K562 (cell line): ENCODE data around the gene MCC. TPM values are rescaled to one million over a fixed set of nuclear protein-coding genes. Genes with fewer than 3 reads are reported as not detected.

Experiments used
- ATAC-seq: fragments of 200-7000 bp; cut with Tn5 transposase; 3 replicates; pipeline ENCODE4 v1.9.1; 2020; ENCODE audit warnings: moderate library complexity
- BruUV-seq: library from RNA; stranded (reverse); fragments of 400-500 nt; replicated peaks from 2 replicates; lab custom pipeline; 2021; lab: Mats Ljungman, UMichigan
- CTCF ChIA-PET: fragments of 300-600 bp; formaldehyde crosslinking; extraction: SDS; loops from one replicate; lab custom pipeline; 2021; ENCODE audit warnings: low intra/inter-chr PET ratio; lab: Yijun Ruan, JAX
- POLR2A ChIA-PET: fragments of 300-600, 350-650 bp; sonication (Branson Sonifier 250); formaldehyde crosslinking; extraction: SDS; loops from one replicate; lab custom pipeline; 2021; ENCODE audit warnings: antibody characterized with exemption, inconsistent platforms; lab: Yijun Ruan, JAX
- DNase-seq, 4 experiments: peaks; one replicate each; pipeline versions ENCODE4 v3.0.0 to v3.0.0-alpha.2; 2011 to 2018; ENCODE audit warnings: low spot score in 3 of 4, mixed read lengths in 3 of 4; ENCODE audit errors: extremely low read depth in 1 of 4
- FAIRE-seq: peaks from 2 replicates; lab custom pipeline; 2011; peaks lifted over from hg19 to GRCh38; lab: Jason Lieb, UNC
- H2AFZ ChIP-seq: 2 replicates; pipeline ENCODE4 v1.6.0; 2011; ENCODE audit warnings: low read depth, low read length, control low read depth, inconsistent platforms
- H3K27ac ChIP-seq: fragments of 200-600 bp; 3 replicates; pipeline ENCODE4 v1.8.0; 2011; ENCODE audit warnings: low read depth, mild to moderate bottlenecking, control low read depth, inconsistent platforms, low read length, moderate library complexity, mixed read lengths; ENCODE audit errors: extremely low read depth
- H3K27me3 ChIP-seq, 2 experiments: fragments of 300-600 bp in 1 of 2; 2 replicates in 1 of 2; 3 replicates in 1 of 2; pipeline versions ENCODE4 v1.6.0 to v1.8.0; 2011; ENCODE audit warnings: inconsistent platforms in 2 of 2, low read length in 2 of 2, mild to moderate bottlenecking in 1 of 2, mixed read lengths in 1 of 2, moderate library complexity in 1 of 2; ENCODE audit not compliant: control insufficient read depth in 2 of 2, insufficient read depth in 2 of 2
- H3K36me3 ChIP-seq: fragments of 300-600 bp; 3 replicates; pipeline ENCODE4 v1.8.0; 2011; ENCODE audit warnings: mild to moderate bottlenecking, low read length, inconsistent platforms; ENCODE audit not compliant: control insufficient read depth, insufficient read depth
- H3K4me1 ChIP-seq, 2 experiments: fragments of 200-600 bp in 1 of 2; replicated peaks in 1 of 2; 2 replicates in 1 of 2; 3 replicates in 1 of 2; pipeline versions ENCODE4 v1.5.1 to v1.8.0; 2011; ENCODE audit warnings: inconsistent platforms in 2 of 2, low read length in 2 of 2, mild to moderate bottlenecking in 1 of 2, mixed read lengths in 1 of 2, moderate library complexity in 1 of 2; ENCODE audit not compliant: control insufficient read depth in 2 of 2, insufficient read depth in 2 of 2
- H3K4me2 ChIP-seq: 2 replicates; pipeline ENCODE4 v1.6.1; 2011; ENCODE audit warnings: low read length, control low read depth, inconsistent platforms, mixed read lengths; ENCODE audit not compliant: insufficient read depth
- H3K4me3 ChIP-seq: fragments of 200-600 bp; sonication (generic), shearing (Covaris generic); 2 replicates; pipeline ENCODE4 v1.5.1; 2016; ENCODE audit warnings: control low read depth, inconsistent platforms
- H3K79me2 ChIP-seq: fragments of 200-600 bp; 3 replicates; pipeline ENCODE4 v1.8.0; 2011; ENCODE audit warnings: low read length, inconsistent platforms; ENCODE audit not compliant: control insufficient read depth, insufficient read depth
- H3K9ac ChIP-seq, 2 experiments: 2 replicates each; pipeline versions ENCODE4 v1.6.0 to v1.6.1; 2011; ENCODE audit warnings: low read depth in 2 of 2, low read length in 2 of 2, control low read depth in 1 of 2, inconsistent platforms in 1 of 2, mild to moderate bottlenecking in 1 of 2, mixed read lengths in 1 of 2; ENCODE audit not compliant: insufficient read depth in 1 of 2
- H3K9me1 ChIP-seq: one replicate; pipeline ENCODE4 v1.6.0; 2011; ENCODE audit warnings: inconsistent platforms, mild to moderate bottlenecking, low read length, moderate library complexity; ENCODE audit not compliant: control insufficient read depth, insufficient read depth
- H3K9me3 ChIP-seq: replicated peaks from 2 replicates; pipeline ENCODE4 v1.5.1; 2011; ENCODE audit warnings: low read depth, low read length, inconsistent platforms; ENCODE audit not compliant: control insufficient read depth, insufficient read depth
- H4K20me1 ChIP-seq: replicated peaks from 2 replicates; pipeline ENCODE4 v1.6.1; 2011; ENCODE audit warnings: low read length, inconsistent platforms, mixed read lengths; ENCODE audit not compliant: control insufficient read depth, insufficient read depth
- WGBS: fragments of 100-300 bp; shearing (Covaris generic); methylation state at CpG from one replicate; pipeline ENCODE4 v1.1.6; 2016; ENCODE audit warnings: low coverage, mixed read lengths; ENCODE audit not compliant: insufficient coverage; ENCODE audit errors: missing lambda C conversion rate; 5-methylcytosine and 5-hydroxymethylcytosine counted together
- in situ Hi-C: fragments of 300-500 bp; cut with MboI; formaldehyde crosslinking; loops from 4 replicates; pipeline ENCODE4 v1.15.0; 2018; ENCODE audit warnings: inconsistent platforms, mixed read lengths
- intact Hi-C: fragments of 100-400 bp; cut with micrococcal nuclease; formaldehyde crosslinking; loops from 2 replicates; pipeline ENCODE4 v1.14.2; 2022
- polyA plus RNA-seq, 8 experiments: library from polyadenylated mRNA; depleted of rRNA in 4 of 8; stranded (reverse) in 5 of 8; unstranded in 3 of 8; fragments of >200 nt; fragmentation: Nextera tagmentation in 2 of 8; fragmentation: Illumina TruSeq in 1 of 8; extraction: Ambion mirVana in 2 of 8; extraction: Trizol in 1 of 8; gene quantifications; 2 replicates each; pipeline versions ENCODE4 v1.2.1 to v1.2.3, GENCODE V29; 2011 to 2014; ENCODE audit warnings: inconsistent platforms in 1 of 8, missing spikeins in 1 of 8
- total RNA-seq, 7 experiments: library from RNA; depleted of rRNA in 6 of 7; stranded (reverse); fragments of >200 nt in 6 of 7; fragmentation: Illumina TruSeq in 2 of 7; extraction: Trizol in 2 of 7; gene quantifications; 2 replicates each; pipeline versions ENCODE4 v1.2.1 to v1.2.3, GENCODE V29; 2011 to 2021; ENCODE audit warnings: low replicate concordance in 1 of 7
- TF ChIP-seq, protein P1 (sequence below): fragments of 450-650 bp; IDR thresholded peaks from 2 replicates; pipeline ENCODE4 v1.6.1; 2018; ENCODE audit not compliant: partially characterized antibody
- TF ChIP-seq, protein P2 (sequence below): sonication (generic); formaldehyde crosslinking; IDR thresholded peaks from 2 replicates; pipeline ENCODE4 v1.8.0; 2023; ENCODE audit warnings: mild to moderate bottlenecking, missing genetic modification reagents

The MCC gene
- total and polyA plus RNA-seq, 9 of the 15 experiments (the other 6 are each of a cell fraction or from before 2014, with no cell fraction given): 0.04 to 0.24 (median 0.06) TPM; not detected in 1

DNA sequence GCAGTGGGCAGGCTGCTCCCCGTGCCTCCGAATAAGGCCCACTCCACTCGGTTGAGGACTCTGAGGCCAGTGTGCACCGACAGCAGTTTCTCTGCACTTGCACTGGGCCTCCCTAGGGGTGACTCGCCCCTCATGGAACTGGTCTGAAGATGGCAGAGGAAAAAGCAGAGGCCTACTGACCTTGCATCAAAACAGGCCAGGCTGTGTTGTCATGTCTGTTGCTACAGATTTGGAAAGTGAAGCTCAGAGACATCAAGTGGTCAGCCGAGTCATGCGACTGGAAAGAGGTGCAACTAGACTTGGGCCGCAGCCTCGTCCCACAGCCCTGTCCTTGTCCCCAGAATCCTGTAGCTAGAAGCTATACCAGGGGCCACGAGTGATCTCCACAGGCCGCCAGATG lies 433.4 kb downstream of the MCC start:
- no peaks in the 10 kb centered on the region for H3K9me1 ChIP-seq
- H3K4me3 ChIP-seq: no peak overlapping the region
- H4K20me1 ChIP-seq: no peaks in the 10 kb centered on the region
- WGBS: 60% methylated on average over 11 of the region's 11 CpGs
- ChIA-PET POLR2A (interaction anchor here (0.7 to 1.2 kb wide), 3 partner anchors 12 to 174 kb away, joined by 3 to 6 read pairs (median 4); no protein-coding TSS in a partner anchor), CTCF (no interaction called here)
- DNase-seq (no peak), ATAC-seq (no peak), FAIRE-seq (no peak)
- no TSS peak for BruUV-seq
- no peak overlapping the region for H3K9ac ChIP-seq
- H3K79me2 ChIP-seq: no peaks in the 10 kb centered on the region
- in situ Hi-C loops (no loop called here), intact Hi-C loops (no loop called here)
- TF ChIP-seq, protein P1, sequence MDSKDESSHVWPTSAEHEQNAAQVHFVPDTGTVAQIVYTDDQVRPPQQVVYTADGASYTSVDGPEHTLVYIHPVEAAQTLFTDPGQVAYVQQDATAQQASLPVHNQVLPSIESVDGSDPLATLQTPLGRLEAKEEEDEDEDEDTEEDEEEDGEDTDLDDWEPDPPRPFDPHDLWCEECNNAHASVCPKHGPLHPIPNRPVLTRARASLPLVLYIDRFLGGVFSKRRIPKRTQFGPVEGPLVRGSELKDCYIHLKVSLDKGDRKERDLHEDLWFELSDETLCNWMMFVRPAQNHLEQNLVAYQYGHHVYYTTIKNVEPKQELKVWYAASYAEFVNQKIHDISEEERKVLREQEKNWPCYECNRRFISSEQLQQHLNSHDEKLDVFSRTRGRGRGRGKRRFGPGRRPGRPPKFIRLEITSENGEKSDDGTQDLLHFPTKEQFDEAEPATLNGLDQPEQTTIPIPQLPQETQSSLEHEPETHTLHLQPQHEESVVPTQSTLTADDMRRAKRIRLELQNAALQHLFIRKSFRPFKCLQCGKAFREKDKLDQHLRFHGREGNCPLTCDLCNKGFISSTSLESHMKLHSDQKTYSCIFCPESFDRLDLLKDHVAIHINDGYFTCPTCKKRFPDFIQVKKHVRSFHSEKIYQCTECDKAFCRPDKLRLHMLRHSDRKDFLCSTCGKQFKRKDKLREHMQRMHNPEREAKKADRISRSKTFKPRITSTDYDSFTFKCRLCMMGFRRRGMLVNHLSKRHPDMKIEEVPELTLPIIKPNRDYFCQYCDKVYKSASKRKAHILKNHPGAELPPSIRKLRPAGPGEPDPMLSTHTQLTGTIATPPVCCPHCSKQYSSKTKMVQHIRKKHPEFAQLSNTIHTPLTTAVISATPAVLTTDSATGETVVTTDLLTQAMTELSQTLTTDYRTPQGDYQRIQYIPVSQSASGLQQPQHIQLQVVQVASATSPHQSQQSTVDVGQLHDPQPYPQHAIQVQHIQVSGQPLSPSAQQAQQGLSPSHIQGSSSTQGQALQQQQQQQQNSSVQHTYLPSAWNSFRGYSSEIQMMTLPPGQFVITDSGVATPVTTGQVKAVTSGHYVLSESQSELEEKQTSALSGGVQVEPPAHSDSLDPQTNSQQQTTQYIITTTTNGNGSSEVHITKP: peak; percentile 34
- TF ChIP-seq, protein P2, sequence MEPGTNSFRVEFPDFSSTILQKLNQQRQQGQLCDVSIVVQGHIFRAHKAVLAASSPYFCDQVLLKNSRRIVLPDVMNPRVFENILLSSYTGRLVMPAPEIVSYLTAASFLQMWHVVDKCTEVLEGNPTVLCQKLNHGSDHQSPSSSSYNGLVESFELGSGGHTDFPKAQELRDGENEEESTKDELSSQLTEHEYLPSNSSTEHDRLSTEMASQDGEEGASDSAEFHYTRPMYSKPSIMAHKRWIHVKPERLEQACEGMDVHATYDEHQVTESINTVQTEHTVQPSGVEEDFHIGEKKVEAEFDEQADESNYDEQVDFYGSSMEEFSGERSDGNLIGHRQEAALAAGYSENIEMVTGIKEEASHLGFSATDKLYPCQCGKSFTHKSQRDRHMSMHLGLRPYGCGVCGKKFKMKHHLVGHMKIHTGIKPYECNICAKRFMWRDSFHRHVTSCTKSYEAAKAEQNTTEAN (CRISPR knock-in tag): no peak
- no peaks in the 10 kb centered on the region for H3K9me3 ChIP-seq
- peaks cover 0 to 8% of the 10 kb centered on the region in 2 experiments; a peak in 2 of 5 replicates for H3K27me3 ChIP-seq
- H3K4me2 ChIP-seq: no peak overlapping the region
- peaks cover 8 to 19% of the 10 kb centered on the region in 2 experiments; a peak in 4 of 5 replicates for H3K4me1 ChIP-seq
- H3K36me3 ChIP-seq: no peaks in the 10 kb centered on the region
- H2AFZ ChIP-seq: peak overlapping the region; percentile 24; the same call in 1 of the 2 replicates
- no peak overlapping the region for H3K27ac ChIP-seq
